HG02973 (cell line): ENCODE measurements around the gene MRPL12.
A peak's percentile ranks its signal among the peaks of the same experiment; 100 is the strongest.
"Not testable (repeated sequence)": the region's sequence is repeated elsewhere in the genome, so short reads cannot be mapped to it uniquely, and the experiment has no call there.

Source experiments
- ATAC-seq: cut with Tn5 transposase; IDR thresholded peaks from one replicate; pipeline ENCODE4 v1.9.1; 2021; ENCODE audit warnings: moderate library complexity; ENCODE audit not compliant: unreplicated experiment

Gene MRPL12

GRCh38 chr17:81702934-81703746 lies at the start of gene MRPL12:
MRPL12 (plus strand) TSS chr17:81703367; CDS start chr17:81703502, 135 bp downstream.
- peak; percentile 66 for ATAC-seq

- no peak for ATAC-seq
Measured at GRCh38 chr17:81655378-81656117, 47.6 kb upstream of the MRPL12 start.

- no peak for ATAC-seq
Measured at GRCh38 chr17:81656118-81656743, 46.9 kb upstream of the MRPL12 start, which contains the start of gene PDE6G. PDE6G (minus strand) TSS chr17:81656542; CDS start chr17:81653305, 3,237 bp downstream.

- ATAC-seq: no peak
Measured at GRCh38 chr17:81656835-81657234, 46.3 kb upstream of the MRPL12 start.

GRCh38 chr17:81659038-81659437 lies 44.1 kb upstream of the MRPL12 start:
- ATAC-seq: no peak

GRCh38 chr17:81660441-81660840 lies 42.7 kb upstream of the MRPL12 start:
- no peak for ATAC-seq

- ATAC-seq: no peak
Measured at GRCh38 chr17:81662002-81662401, 41.2 kb upstream of the MRPL12 start.

GRCh38 chr17:81664051-81664470 lies 39.1 kb upstream of the MRPL12 start:
- ATAC-seq: no peak

GRCh38 chr17:81665205-81666091 lies 37.7 kb upstream of the MRPL12 start:
- no peak for ATAC-seq

GRCh38 chr17:81666092-81666341 lies 37.1 kb upstream of the MRPL12 start:
- ATAC-seq: no peak

- ATAC-seq: peak; percentile 80
Measured at GRCh38 chr17:81666342-81667191, 36.6 kb upstream of the MRPL12 start, which contains the start of the genes CCDC137 and OXLD1. CCDC137 (plus strand) TSS chr17:81666737; CDS start chr17:81666767, 30 bp downstream. OXLD1 (minus strand) TSS chr17:81666605; CDS start chr17:81666577, 28 bp downstream.

- ATAC-seq: no peak
Measured at GRCh38 chr17:81667754-81668153, 35.4 kb upstream of the MRPL12 start.

GRCh38 chr17:81672504-81672903 lies 30.7 kb upstream of the MRPL12 start:
- ATAC-seq: no peak

GRCh38 chr17:81672954-81673353 lies 30.2 kb upstream of the MRPL12 start:
- ATAC-seq: no peak

GRCh38 chr17:81673561-81674258 lies 29.5 kb upstream of the MRPL12 start:
- ATAC-seq: no peak

GRCh38 chr17:81675515-81676221 lies 27.5 kb upstream of the MRPL12 start:
- ATAC-seq: not testable (repeated sequence)

GRCh38 chr17:81676906-81677305 lies 26.3 kb upstream of the MRPL12 start:
- ATAC-seq: no peak

- ATAC-seq: no peak
Measured at GRCh38 chr17:81680150-81680549, 23.0 kb upstream of the MRPL12 start.
